ENCODE data around the gene DDX3X.
"Not testable (repeated sequence)": the region's sequence is repeated elsewhere in the genome, so short reads cannot be mapped to it uniquely, and the experiment has no call there.

Gene DDX3X

GRCh38 chrX:41329101-41329500, 4.9 kb upstream of the DDX3X start:
- DNase-seq: no peak

- DNase-seq: no peak
Measured at GRCh38 chrX:41332005-41332404, 2.0 kb upstream of the DDX3X start.

- peak; percentile 19 for DNase-seq
Measured at GRCh38 chrX:41332408-41333002, 1.5 kb upstream of the DDX3X start.

- DNase-seq: peak; percentile 77
Measured at GRCh38 chrX:41333003-41333743, 789 bp upstream of the DDX3X start.

- peak; percentile 73 for DNase-seq
Measured at GRCh38 chrX:41334363-41335197, 618 bp downstream of the DDX3X start.

- DNase-seq: peak; percentile 40
Measured at GRCh38 chrX:41335198-41335957, 1.4 kb downstream of the DDX3X start.

GRCh38 chrX:41335958-41336331, 2.0 kb downstream of the DDX3X start:
- no peak for DNase-seq

- no peak for DNase-seq
Measured at GRCh38 chrX:41336447-41336846, 2.5 kb downstream of the DDX3X start.

GRCh38 chrX:41337140-41337539, 3.2 kb downstream of the DDX3X start:
- DNase-seq: no peak

- no peak for DNase-seq
Measured at GRCh38 chrX:41338436-41338835, 4.5 kb downstream of the DDX3X start.

GRCh38 chrX:41339148-41339547, 5.2 kb downstream of the DDX3X start:
- DNase-seq: no peak

- no peak for DNase-seq
Measured at GRCh38 chrX:41344053-41344452, 10.1 kb downstream of the DDX3X start.

GRCh38 chrX:41347186-41347585, 13.2 kb downstream of the DDX3X start:
- DNase-seq: no peak

GRCh38 chrX:41348551-41348950, 14.6 kb downstream of the DDX3X start:
- DNase-seq: no peak

GRCh38 chrX:41350150-41350975, 16.4 kb downstream of the DDX3X start:
- no peak for DNase-seq

- DNase-seq: no peak
Measured at GRCh38 chrX:41350976-41351569, 17.1 kb downstream of the DDX3X start.

- no peak for DNase-seq
Measured at GRCh38 chrX:41351923-41352322, 18.0 kb downstream of the DDX3X start.

- DNase-seq: no peak
Measured at GRCh38 chrX:41352329-41352838, 18.4 kb downstream of the DDX3X start.

GRCh38 chrX:41353985-41354384, 20.0 kb downstream of the DDX3X start:
- DNase-seq: no peak

- DNase-seq: no peak
Measured at GRCh38 chrX:41369152-41369551, 35.2 kb downstream of the DDX3X start.

- not testable (repeated sequence) for DNase-seq
Measured at GRCh38 chrX:41371575-41371974, 37.6 kb downstream of the DDX3X start.

Data from inflammatory macrophage treated with lipopolysaccharide for 4 hours (primary cell).